Omental fat pad (tissue), 4 donors: ENCODE results near the gene VASH1. TPM values are rescaled to one million over a fixed set of nuclear protein-coding genes. Genes with fewer than 3 reads are reported as not detected.

Source experiments
- ATAC-seq: fragments of 150-250 bp; one replicate; pipeline ENCODE4 v1.9.1; 2016; ENCODE audit warnings: mild to moderate bottlenecking, moderate library complexity; ENCODE audit not compliant: low FRiP score
- DNase-seq: peaks from one replicate; pipeline ENCODE4 v3.0.0-alpha.2; 2019; ENCODE audit warnings: low spot score
- total RNA-seq, 4 donors: library from RNA; depleted of rRNA; stranded (reverse); fragments of >200 nt; gene quantifications; one replicate each; pipeline ENCODE4 v1.1.0, GENCODE V29; 2016
- TF ChIP-seq, protein P1 (sequence below), 3 donors: fragments of 450-650 bp; IDR thresholded peaks; one replicate each; pipeline ENCODE4 v1.5.1; 2016 to 2017; ENCODE audit warnings: antibody characterized with exemption in 3 of 3, mild to moderate bottlenecking in 3 of 3, moderate library complexity in 2 of 3

The VASH1 gene
- total RNA-seq, 4 donors from 2014 or later: 5.6 to 22.9 (median 11.0) TPM

DNA sequence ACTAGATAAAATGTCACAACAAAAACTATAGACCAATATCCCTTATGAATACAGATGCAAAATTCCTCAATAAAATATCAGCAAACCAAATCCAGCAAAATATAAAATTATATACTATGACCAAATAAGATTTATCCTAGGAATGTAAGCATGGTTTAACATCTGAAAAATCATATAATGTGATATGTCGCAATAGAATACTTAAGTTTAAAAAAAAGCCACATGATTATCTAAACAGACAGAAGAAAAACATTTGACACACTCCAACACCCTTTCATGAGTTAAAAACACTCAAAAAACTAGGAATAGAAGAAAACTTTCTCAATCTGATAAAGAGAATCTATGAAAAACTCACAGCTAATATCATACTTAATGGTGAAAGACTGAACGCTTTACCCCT lies 31.2 kb downstream of the VASH1 start:
- DNase-seq: no peak
- ATAC-seq: no peak
- TF ChIP-seq, protein P1, sequence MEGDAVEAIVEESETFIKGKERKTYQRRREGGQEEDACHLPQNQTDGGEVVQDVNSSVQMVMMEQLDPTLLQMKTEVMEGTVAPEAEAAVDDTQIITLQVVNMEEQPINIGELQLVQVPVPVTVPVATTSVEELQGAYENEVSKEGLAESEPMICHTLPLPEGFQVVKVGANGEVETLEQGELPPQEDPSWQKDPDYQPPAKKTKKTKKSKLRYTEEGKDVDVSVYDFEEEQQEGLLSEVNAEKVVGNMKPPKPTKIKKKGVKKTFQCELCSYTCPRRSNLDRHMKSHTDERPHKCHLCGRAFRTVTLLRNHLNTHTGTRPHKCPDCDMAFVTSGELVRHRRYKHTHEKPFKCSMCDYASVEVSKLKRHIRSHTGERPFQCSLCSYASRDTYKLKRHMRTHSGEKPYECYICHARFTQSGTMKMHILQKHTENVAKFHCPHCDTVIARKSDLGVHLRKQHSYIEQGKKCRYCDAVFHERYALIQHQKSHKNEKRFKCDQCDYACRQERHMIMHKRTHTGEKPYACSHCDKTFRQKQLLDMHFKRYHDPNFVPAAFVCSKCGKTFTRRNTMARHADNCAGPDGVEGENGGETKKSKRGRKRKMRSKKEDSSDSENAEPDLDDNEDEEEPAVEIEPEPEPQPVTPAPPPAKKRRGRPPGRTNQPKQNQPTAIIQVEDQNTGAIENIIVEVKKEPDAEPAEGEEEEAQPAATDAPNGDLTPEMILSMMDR (IDR thresholded peaks at IDR 0.05): no peak

DNA sequence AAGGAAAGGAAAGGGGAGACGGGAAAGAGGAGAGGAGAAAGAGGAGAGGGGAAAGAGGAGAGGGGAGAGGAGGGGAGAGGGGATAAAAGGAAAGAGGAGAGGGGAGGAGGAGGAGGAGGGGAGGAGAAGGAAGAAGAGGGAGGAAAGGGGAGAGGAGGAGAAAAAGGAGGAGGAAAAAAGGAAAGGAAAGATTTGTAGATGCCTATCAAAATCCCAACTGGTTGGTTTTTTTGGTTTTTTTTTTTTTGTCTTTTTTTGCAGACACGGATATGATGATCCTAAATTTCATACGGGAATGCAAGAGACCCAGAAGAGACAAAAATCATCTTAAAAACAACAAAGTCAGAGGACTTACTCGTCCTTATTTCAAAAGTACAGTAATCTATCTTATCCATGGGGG lies 32.1 kb downstream of the VASH1 start:
- no peak for ATAC-seq
- TF ChIP-seq, protein P1 (IDR thresholded peaks at IDR 0.05): no peak
- no peak for DNase-seq

DNA sequence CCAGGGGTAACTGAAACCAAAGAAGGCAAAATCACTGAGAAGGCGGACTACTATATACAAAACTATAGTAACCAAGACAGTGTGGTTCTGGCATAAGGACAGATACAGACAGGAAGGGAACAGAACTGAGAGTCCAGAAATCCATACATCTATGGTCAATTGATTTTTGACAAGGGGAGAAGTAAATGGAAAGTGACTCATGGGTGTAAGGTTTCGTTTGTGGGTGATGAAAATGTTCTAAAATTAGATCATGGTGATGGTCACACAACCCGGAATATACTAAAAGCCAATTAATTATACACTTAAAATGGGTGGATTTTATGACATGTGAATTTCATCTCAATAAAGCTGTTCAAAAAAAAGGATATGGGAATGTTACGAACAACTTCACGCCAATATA lies 32.7 kb downstream of the VASH1 start:
- DNase-seq (no peak), ATAC-seq (no peak)
- TF ChIP-seq, protein P1 (IDR thresholded peaks at IDR 0.05): no peak

DNA sequence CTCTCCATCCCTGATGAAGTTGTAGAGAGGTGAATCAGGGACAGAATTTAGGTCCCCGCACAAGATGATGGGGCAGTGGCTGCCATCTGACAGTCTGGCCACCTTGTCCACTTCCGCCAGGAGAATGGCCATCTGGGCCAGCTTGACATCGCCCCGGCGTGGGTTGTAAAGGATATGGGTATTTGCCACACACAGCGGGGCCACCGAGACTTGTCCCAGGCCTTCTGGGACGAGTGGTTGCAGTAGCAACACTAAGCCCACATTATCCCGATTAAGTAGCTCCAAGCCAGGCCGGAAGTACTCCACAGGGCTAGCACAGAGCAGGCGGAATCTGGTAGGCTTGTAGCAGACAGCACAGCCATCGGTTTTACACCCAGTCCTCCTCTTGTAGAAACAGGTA lies 45.2 kb downstream of the VASH1 start:
- ATAC-seq (no peak), DNase-seq (no peak)
- TF ChIP-seq, protein P1 (IDR thresholded peaks at IDR 0.05): no peak

DNA sequence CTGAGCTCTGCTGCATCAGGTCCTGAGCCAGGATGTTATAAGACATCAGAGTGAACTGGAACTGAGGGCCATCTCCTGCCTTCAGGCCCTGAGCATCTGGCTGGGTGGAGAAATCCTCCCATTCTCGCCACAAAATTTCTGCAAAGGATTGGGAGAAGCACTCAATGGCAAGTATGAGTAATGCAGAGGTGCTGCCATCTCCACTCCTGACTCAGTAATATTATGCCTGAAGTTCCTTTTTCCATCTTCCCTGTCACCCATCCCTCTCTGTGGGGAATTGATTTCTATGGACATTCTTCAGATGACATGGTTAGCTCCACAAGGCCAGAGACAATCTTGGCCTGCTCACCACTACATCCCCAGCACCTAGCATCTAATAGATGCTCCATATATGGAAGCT lies 46.7 kb downstream of the VASH1 start:
- ATAC-seq: no peak
- DNase-seq: no peak
- TF ChIP-seq, protein P1 (IDR thresholded peaks at IDR 0.05): no peak

DNA sequence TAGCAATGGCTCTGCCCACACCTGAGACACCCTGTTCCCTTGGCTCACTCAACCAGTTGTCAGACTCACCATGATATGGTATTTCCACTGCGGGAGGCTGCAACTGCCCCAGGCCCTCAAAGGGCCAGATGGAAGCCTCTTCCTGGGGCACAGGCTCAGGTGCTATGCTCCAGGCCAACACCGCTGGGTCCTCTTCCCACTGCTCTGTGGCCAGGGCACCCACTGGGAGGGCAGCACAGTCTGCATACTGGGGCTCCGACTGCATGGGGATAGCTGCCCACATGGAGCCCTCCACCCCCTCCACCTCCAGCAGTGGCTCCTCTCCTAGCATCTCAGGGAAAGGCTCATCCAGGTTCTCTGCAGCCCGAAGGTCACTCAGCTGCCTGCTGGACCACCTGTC lies 47.7 kb downstream of the VASH1 start:
- no peak for DNase-seq
- no peak for ATAC-seq
- TF ChIP-seq, protein P1 (IDR thresholded peaks at IDR 0.05): no peak

DNA sequence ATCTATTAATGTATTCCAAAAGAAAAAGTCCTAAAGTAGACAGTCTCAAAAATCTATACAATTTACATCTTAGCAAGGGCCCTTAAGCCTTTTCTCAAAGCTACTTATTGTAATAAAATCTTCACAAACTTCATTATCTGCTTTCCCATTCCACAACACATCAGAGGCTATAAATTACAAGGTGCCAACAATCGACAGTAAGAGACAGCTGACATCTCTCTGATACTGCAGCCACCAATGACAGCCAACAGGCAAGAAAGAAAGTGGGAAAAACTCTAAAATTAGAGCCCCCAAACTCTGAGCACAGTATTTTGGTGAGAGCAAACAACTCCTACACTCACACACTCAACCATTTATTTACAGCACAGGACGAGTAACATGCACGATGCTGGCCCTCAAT lies 49.3 kb downstream of the VASH1 start:
- TF ChIP-seq, protein P1 (IDR thresholded peaks at IDR 0.05): no peak
- no peak for DNase-seq
- ATAC-seq: no peak
